HepG2 (cell line): Measurements from ENCODE around the gene SKIDA1. TPM values are rescaled to one million over a fixed set of nuclear protein-coding genes. Genes with fewer than 3 reads are reported as not detected.

Experiments
- CAMTA2 ChIP-seq: sonication (generic); formaldehyde crosslinking; IDR thresholded peaks from 2 replicates; pipeline ENCODE4 v1.4.0; 2020; ENCODE audit warnings: mild to moderate bottlenecking, missing genetic modification reagents, borderline replicate concordance
- E2F5 ChIP-seq: sonication (generic); formaldehyde crosslinking; conservative IDR thresholded peaks from 2 replicates; pipeline ENCODE4 v1.4.0; 2020; ENCODE audit warnings: missing genetic modification reagents
- ELK4 ChIP-seq: sonication (generic); formaldehyde crosslinking; IDR thresholded peaks from 2 replicates; pipeline ENCODE4 v1.9.0; 2021; ENCODE audit warnings: missing genetic modification reagents, borderline replicate concordance
- FOSL1 ChIP-seq: sonication (generic); formaldehyde crosslinking; IDR thresholded peaks from 2 replicates; pipeline ENCODE4 v1.9.0; 2021; ENCODE audit warnings: missing genetic modification reagents, borderline replicate concordance
- HDAC6 ChIP-seq: fragments of 200-600 bp; sonication (generic); IDR thresholded peaks from 2 replicates; pipeline ENCODE4 v1.7.0; 2017; ENCODE audit warnings: mild to moderate bottlenecking, antibody characterized with exemption, low read length, low read depth
- KAT7 ChIP-seq: IDR thresholded peaks from 2 replicates; pipeline ENCODE4 v1.6.1; 2018; ENCODE audit warnings: borderline replicate concordance, missing compliant biosample characterization
- MIXL1 ChIP-seq: IDR thresholded peaks from 2 replicates; pipeline ENCODE4 v1.6.1; 2016
- PATZ1 ChIP-seq: sonication (generic); formaldehyde crosslinking; IDR thresholded peaks from 2 replicates; pipeline ENCODE4 v1.4.0; 2020; ENCODE audit warnings: missing genetic modification reagents
- PAX8 ChIP-seq: sonication (generic); formaldehyde crosslinking; IDR thresholded peaks from 2 replicates; pipeline ENCODE4 v1.8.0; 2022; ENCODE audit warnings: mild to moderate bottlenecking, missing genetic modification reagents, borderline replicate concordance
- PRDM4 ChIP-seq: sonication (generic); formaldehyde crosslinking; IDR thresholded peaks from 2 replicates; pipeline ENCODE4 v1.9.0; 2021; ENCODE audit warnings: missing genetic modification reagents, borderline replicate concordance
- RARG ChIP-seq: sonication (generic); formaldehyde crosslinking; IDR thresholded peaks from 2 replicates; pipeline ENCODE4 v1.4.0; 2020; ENCODE audit warnings: low read depth, mild to moderate bottlenecking, missing genetic modification reagents
- SATB2 ChIP-seq: sonication (generic); formaldehyde crosslinking; IDR thresholded peaks from 2 replicates; pipeline ENCODE4 v1.5.0; 2020; ENCODE audit warnings: missing genetic modification reagents
- SSRP1 ChIP-seq: IDR thresholded peaks from 2 replicates; pipeline ENCODE4 v1.6.1; 2016; ENCODE audit warnings: control low read depth
- ZBTB44 ChIP-seq: sonication (generic); formaldehyde crosslinking; IDR thresholded peaks from 2 replicates; pipeline ENCODE4 v1.4.0; 2020; ENCODE audit warnings: missing genetic modification reagents
- ZIK1 ChIP-seq: sonication (generic); formaldehyde crosslinking; IDR thresholded peaks from 2 replicates; pipeline ENCODE4 v1.5.0; 2020; ENCODE audit warnings: mild to moderate bottlenecking, low read depth, missing genetic modification reagents, borderline replicate concordance
- ZNF12 ChIP-seq: sonication (generic); formaldehyde crosslinking; IDR thresholded peaks from 2 replicates; pipeline ENCODE4 v1.5.0; 2020; ENCODE audit warnings: missing genetic modification reagents
- ZNF383 ChIP-seq: sonication (generic); formaldehyde crosslinking; IDR thresholded peaks from 2 replicates; pipeline ENCODE4 v1.4.0; 2020; ENCODE audit warnings: missing genetic modification reagents, mild to moderate bottlenecking, borderline replicate concordance
- ZNF430 ChIP-seq: sonication (generic); formaldehyde crosslinking; IDR thresholded peaks from 2 replicates; pipeline ENCODE4 v1.9.0; 2021; ENCODE audit warnings: mild to moderate bottlenecking, missing genetic modification reagents
- ZNF607 ChIP-seq: sonication (generic); formaldehyde crosslinking; IDR thresholded peaks from 2 replicates; pipeline ENCODE4 v1.5.1; 2020; ENCODE audit warnings: missing genetic modification reagents, mild to moderate bottlenecking, borderline replicate concordance
- ZNF678 ChIP-seq: sonication (generic); formaldehyde crosslinking; IDR thresholded peaks from 2 replicates; pipeline ENCODE4 v1.4.0; 2020; ENCODE audit warnings: mild to moderate bottlenecking, missing genetic modification reagents
- ZNF749 ChIP-seq: sonication (generic); formaldehyde crosslinking; IDR thresholded peaks from 2 replicates; pipeline ENCODE4 v1.8.0; 2022; ENCODE audit warnings: mild to moderate bottlenecking, missing genetic modification reagents, moderate library complexity, borderline replicate concordance
- ZNF768 ChIP-seq: sonication (generic); formaldehyde crosslinking; IDR thresholded peaks from 2 replicates; pipeline ENCODE4 v1.4.0; 2020; ENCODE audit warnings: missing genetic modification reagents
- polyA plus RNA-seq, 8 experiments: library from polyadenylated mRNA; depleted of rRNA in 3 of 8; stranded (reverse) in 7 of 8; unstranded in 1 of 8; fragments of >200 nt; fragmentation: Illumina TruSeq in 4 of 8; extraction: Trizol in 4 of 8; gene quantifications; 2 replicates each; pipeline versions ENCODE4 v1.2.1 to v1.2.3, GENCODE V29; 2011 to 2016; ENCODE audit warnings: low read depth in 4 of 8, missing spikeins in 1 of 8, mixed read lengths in 1 of 8; ENCODE audit not compliant: insufficient read depth in 1 of 8
- total RNA-seq, 5 experiments: library from RNA; depleted of rRNA; stranded (reverse); fragments of >200 nt; fragmentation: Illumina TruSeq; extraction: Trizol; gene quantifications; 2 replicates each; pipeline ENCODE4 v1.2.3, GENCODE V29; 2016; ENCODE audit warnings: low read depth in 1 of 5

Gene SKIDA1
- total and polyA plus RNA-seq, 2 of the 13 experiments (the other 11 are each of a cell fraction or from before 2014, with no cell fraction given), result 0.73 to 1.5 TPM

- peak; percentile 59 for TF ChIP-seq ZNF768 (CRISPR knock-in tag)
- TF ChIP-seq CAMTA2, result no peak
- no peak for TF ChIP-seq ZBTB44
- TF ChIP-seq ZNF678 (CRISPR knock-in tag), result peak; percentile 50; the same call in 1 of the 2 replicates
- TF ChIP-seq PRDM4 (CRISPR knock-in tag), result no peak
- peak; percentile 44; the same call in 1 of the 2 replicates for TF ChIP-seq PAX8 (CRISPR knock-in tag)
- TF ChIP-seq KAT7 (CRISPR knock-in tag), result peak; percentile 74; the same call in 1 of the 2 replicates
- peak; percentile 11; the same call in 1 of the 2 replicates for TF ChIP-seq ZIK1 (CRISPR knock-in tag)
- no peak for TF ChIP-seq ELK4
- TF ChIP-seq MIXL1 (CRISPR knock-in tag), result no peak
- 0 out of 2 replicates have a peak, but pooled peaks have one; percentile 28 for TF ChIP-seq ZNF383 (CRISPR knock-in tag)
- TF ChIP-seq SATB2 (CRISPR knock-in tag), result 0 out of 2 replicates have a peak, but pooled peaks have one; percentile 12
- TF ChIP-seq ZNF430 (CRISPR knock-in tag), result 0 out of 2 replicates have a peak, but pooled peaks have one; percentile 24
- TF ChIP-seq ZNF607 (CRISPR knock-in tag), result peak; percentile 61; the same call in 1 of the 2 replicates
- no peak for TF ChIP-seq ZNF749
- peak; percentile 85 for TF ChIP-seq PATZ1
- TF ChIP-seq E2F5 (CRISPR knock-in tag), result no peak
- TF ChIP-seq HDAC6, result peak; percentile 44; the same call in 1 of the 2 replicates
- TF ChIP-seq SSRP1, result no peak
- TF ChIP-seq RARG (CRISPR knock-in tag), result no peak
- TF ChIP-seq ZNF12, result 0 out of 2 replicates have a peak, but pooled peaks have one; percentile 19
- no peak for TF ChIP-seq FOSL1
Observed at GRCh38 chr10:21526188-21526859, 842 bp upstream of the SKIDA1 start (continued).
